Activated T-helper 1 cell treated with anti-CD3 and anti-CD28 coated beads, Interleukin-12 subunit alpha, Interleukin-12 subunit beta, Interleukin-2, Interleukin-4 antibody, amounts not matched to agents 30 ng/mL and 10 ng/mL and 1 ng/mL, durations not matched to agents 14 hours and 24 hours and 36 hours (primary cell): Measurements from ENCODE around the gene SH2D3A. TPM values are rescaled to one million over a fixed set of nuclear protein-coding genes. Genes with fewer than 3 reads are reported as not detected.
"Not testable (repeated sequence)": the region's sequence is repeated elsewhere in the genome, so short reads cannot be mapped to it uniquely, and the experiment has no call there.

ENCODE experiments used
- DNase-seq: peaks from one replicate; pipeline ENCODE4 v3.0.0; 2021; ENCODE audit warnings: low spot score
- H3K27ac Mint-ChIP-seq: one replicate; pipeline ENCODE4 v1.8.0; 2021; ENCODE audit warnings: mild to moderate bottlenecking, mixed read lengths
- H3K27me3 Mint-ChIP-seq: one replicate; pipeline ENCODE4 v1.8.0; 2022; ENCODE audit warnings: mild to moderate bottlenecking, moderate library complexity, mixed read lengths; ENCODE audit not compliant: insufficient read depth
- H3K36me3 Mint-ChIP-seq: one replicate; pipeline ENCODE4 v1.8.0; 2021; ENCODE audit warnings: low read depth, mixed read lengths
- H3K4me1 Mint-ChIP-seq: one replicate; pipeline ENCODE4 v1.8.0; 2021; ENCODE audit warnings: low read depth, mixed read lengths
- H3K4me3 Mint-ChIP-seq: one replicate; pipeline ENCODE4 v1.8.0; 2021; ENCODE audit warnings: mild to moderate bottlenecking, moderate library complexity, mixed read lengths
- H3K9me3 Mint-ChIP-seq: one replicate; pipeline ENCODE4 v1.8.0; 2021; ENCODE audit warnings: mixed read lengths
- intact Hi-C: fragments of 100-400 bp; cut with micrococcal nuclease; formaldehyde crosslinking; loops from one replicate; pipeline ENCODE4 v1.15.1; 2024
- total RNA-seq: library from RNA; stranded (reverse); gene quantifications from 2 replicates; pipeline ENCODE4 v1.2.3, GENCODE V29; 2022

Gene SH2D3A
- total RNA-seq, 1 donor from 2014 or later = 15.6 TPM

DNA sequence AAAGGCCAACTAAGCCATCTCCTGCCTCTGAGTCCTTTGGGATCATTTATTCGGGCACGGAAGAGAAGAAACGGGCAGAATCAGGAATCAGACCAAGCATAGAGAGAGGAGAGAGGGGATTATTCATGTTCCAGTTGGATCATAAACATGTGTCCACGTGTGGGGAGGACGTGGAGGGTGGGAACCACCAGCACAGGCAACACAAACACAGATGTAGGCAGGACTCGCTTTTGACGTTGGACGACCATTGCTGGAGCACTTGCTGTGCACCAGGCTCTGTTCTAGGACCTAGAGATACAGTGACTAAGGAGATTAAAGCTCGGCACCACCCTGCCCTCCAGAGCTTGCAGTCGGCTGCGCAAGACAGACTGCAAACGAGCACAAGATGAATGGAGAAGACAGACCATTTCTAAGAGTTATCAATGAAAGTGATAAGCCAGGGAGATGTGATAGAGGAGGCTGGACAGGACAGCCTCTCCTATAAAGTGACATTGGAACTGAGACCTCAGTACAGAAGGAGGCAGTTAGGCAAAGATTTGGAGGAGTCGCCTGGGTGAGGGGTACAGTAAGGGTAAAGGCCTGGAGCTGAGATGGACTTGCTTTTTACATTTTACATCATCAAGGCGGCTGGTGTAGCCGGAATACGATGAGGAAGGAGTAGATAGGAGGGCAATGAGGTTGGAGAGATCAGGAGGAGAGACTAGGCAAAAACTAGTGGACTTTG is 716 bp downstream of the SH2D3A start:
- Mint-ChIP-seq H3K9me3 (no peaks in the 10 kb centered on the region), H3K36me3 (peaks cover under 1% of the 10 kb centered on the region), H3K4me1 (peaks cover 43% of the 10 kb centered on the region), H3K4me3 (peak overlapping the region; percentile 88), H3K27me3 (no peaks in the 10 kb centered on the region), H3K27ac (peak overlapping the region; percentile 87)
- intact Hi-C loops = loop anchor here (1.0 to 2.0 kb wide), 10 partner anchors 13 to 394 kb away; partner anchors contain the start of genes ALKBH7 and GPR108
- no peak for DNase-seq

DNA sequence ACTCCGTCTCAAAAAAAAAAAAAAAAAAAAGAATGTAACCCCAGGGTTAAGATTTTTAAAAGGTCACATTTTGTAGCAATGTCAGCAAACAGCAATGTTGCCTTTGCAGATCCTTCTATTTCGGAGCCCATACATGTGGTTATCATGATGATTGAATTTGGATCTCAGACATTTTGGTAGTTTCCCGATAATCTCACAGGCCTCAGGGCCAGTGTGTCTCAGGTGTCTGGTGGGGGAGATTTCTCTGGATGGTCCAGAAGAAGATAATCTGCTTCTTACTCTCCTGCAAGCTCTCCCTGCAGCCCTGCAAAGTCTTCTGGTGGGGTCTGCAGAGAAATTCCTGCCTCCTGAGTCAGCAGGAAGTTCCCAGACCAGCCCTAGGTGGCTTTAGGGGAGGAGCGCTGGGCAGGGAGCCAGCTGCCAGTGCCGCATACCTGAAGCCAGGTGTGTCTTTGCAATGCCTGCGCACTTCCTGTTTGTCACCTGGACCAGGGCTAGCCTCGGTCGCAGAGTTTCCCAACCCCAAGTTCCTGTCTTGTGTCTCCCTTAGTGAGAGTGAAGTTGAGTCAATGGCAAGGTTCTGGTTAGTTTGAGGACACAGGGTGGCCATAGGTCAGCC is 1.4 kb downstream of the SH2D3A start:
- Mint-ChIP-seq H3K4me1 (peaks cover 42% of the 10 kb centered on the region), H3K27me3 (no peaks in the 10 kb centered on the region), H3K9me3 (no peaks in the 10 kb centered on the region), H3K27ac (peak overlapping the region; percentile 87), H3K36me3 (peaks cover 6% of the 10 kb centered on the region), H3K4me3 (peak overlapping the region; percentile 88)
- no peak for DNase-seq
- intact Hi-C loops = loop anchor here (2.0 kb wide), 1 partner anchor 393 kb away; the partner anchor contains the start of gene ALKBH7

GRCh38 chr19:6762253-6762797 is 4.9 kb downstream of the SH2D3A start:
- intact Hi-C loops, H3K4me3 Mint-ChIP-seq, DNase-seq, H3K27ac Mint-ChIP-seq, H3K9me3 Mint-ChIP-seq, H3K27me3 Mint-ChIP-seq: not testable (repeated sequence)
- H3K4me1 Mint-ChIP-seq = peaks cover 26% of the 10 kb centered on the region
- peaks cover 18% of the 10 kb centered on the region for H3K36me3 Mint-ChIP-seq

DNA sequence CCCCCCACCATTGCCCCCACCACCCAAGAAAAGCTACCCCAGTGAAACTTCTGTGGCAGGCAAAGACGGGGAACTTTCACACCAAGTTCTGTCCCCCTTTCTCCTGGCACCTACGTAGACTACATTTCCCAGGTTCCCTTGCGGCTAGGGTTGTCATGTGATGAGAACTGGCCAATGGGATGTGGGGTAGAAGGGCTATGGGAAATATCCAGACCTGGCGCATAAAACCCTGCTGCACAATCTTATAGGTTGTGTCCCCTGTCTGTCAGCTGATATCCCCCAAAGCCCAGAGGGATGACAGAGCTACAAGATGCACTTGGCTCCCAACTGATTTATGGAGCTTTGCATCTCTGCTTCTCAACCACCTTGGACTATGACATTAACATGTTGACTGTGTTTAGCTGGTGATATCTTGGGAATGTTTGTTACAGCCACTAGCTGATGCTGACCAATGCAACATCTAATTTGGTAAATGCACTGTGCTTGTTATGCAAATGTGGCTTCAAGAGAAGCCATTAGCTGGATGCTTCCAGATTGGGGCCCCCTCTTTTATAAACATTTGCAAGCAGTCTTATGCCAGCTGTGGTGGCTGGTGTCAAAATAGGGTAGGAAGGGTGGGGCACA is 6.1 kb downstream of the SH2D3A start:
- intact Hi-C loops = no loop called here
- Mint-ChIP-seq H3K9me3 (no peaks in the 10 kb centered on the region), H3K36me3 (peaks cover 18% of the 10 kb centered on the region), H3K4me1 (peaks cover 16% of the 10 kb centered on the region), H3K27ac (no peak overlapping the region), H3K27me3 (no peaks in the 10 kb centered on the region), H3K4me3 (no peak overlapping the region)
- DNase-seq = no peak

DNA sequence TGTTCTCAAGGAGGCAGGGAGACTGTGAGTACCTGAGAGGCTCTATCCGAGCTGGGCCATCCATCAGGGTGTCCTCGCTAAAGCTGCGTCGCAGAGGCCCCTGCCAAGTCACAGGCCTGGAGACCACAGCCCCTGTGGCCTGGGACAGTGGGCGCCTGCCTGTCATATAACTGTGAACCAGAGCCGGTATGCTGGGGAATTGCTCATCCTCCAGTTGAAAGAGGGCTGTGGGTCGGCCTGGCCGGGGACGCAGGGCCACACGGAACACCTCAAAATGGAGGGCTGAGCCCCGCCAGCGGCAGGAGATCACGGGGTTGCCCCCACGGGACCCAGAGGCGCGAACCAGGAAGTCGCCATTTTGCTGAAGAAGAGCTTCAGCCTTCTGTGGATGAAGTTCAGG is 6.6 kb downstream of the SH2D3A start:
- intact Hi-C loops = no loop called here
- Mint-ChIP-seq H3K27ac (no peak overlapping the region), H3K9me3 (no peaks in the 10 kb centered on the region), H3K4me1 (peaks cover 11% of the 10 kb centered on the region), H3K4me3 (no peak overlapping the region), H3K27me3 (no peaks in the 10 kb centered on the region), H3K36me3 (peaks cover 18% of the 10 kb centered on the region)
- DNase-seq = no peak

- Mint-ChIP-seq H3K27ac (no peak overlapping the region), H3K4me1 (peaks cover 19% of the 10 kb centered on the region), H3K4me3 (no peak overlapping the region), H3K9me3 (no peaks in the 10 kb centered on the region), H3K36me3 (peaks cover 24% of the 10 kb centered on the region), H3K27me3 (no peaks in the 10 kb centered on the region)
- intact Hi-C loops = no loop called here
- no peak for DNase-seq
Observed at GRCh38 chr19:6754653-6755463, 12.4 kb downstream of the SH2D3A start.

GRCh38 chr19:6754136-6754535 is 13.1 kb downstream of the SH2D3A start:
- intact Hi-C loops = no loop called here
- H3K27ac Mint-ChIP-seq = no peak overlapping the region

DNA sequence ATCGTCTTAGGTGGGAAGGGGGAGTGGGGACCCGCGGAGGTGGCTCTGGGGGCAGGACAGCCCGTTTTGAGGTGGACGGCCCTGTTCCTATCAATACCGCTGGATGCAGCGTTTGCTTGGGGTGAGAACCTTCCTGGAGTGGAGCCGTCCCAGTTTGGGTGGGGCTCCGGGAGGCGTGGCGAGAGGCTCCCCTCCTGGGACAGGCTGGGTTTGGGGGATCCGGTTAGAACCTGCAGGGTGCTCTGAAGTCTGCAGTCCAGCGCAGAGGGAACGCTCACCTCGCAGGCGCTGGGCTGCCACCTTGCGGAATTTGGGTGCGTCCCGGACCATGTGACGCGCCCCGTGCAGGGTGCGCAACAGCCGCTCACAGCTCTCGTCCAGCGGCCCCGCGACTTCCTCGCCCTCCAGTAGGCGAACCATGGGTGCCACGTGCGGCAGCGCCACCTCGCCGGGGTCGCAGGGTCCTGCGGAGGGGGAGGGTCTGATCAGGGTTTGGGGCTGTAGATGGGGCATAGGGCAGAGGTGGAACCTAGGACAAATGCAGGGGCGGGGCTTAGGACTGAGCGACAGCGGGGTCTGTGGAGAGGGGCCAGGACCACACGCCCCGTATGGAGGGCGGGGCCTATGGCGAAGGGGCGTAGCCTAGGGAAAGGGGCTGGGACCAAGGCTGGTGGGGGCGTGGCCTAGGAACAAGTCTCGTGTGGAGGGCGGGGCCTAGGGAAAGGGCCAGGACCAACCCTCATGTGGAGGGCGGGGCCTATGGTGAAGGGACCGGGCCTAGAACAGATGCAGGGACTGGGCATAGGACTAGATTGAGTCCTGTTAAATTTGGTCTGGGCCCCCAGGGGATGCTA is 13.8 kb downstream of the SH2D3A start:
- Mint-ChIP-seq H3K4me1 (peaks cover 19% of the 10 kb centered on the region), H3K27ac (peak overlapping the region; percentile 88), H3K9me3 (no peaks in the 10 kb centered on the region), H3K27me3 (no peaks in the 10 kb centered on the region), H3K4me3 (peak overlapping the region; percentile 75), H3K36me3 (peaks cover 25% of the 10 kb centered on the region)
- peak; percentile 76 for DNase-seq
- intact Hi-C loops = loop anchor here (1.0 kb wide), 7 partner anchors 14 to 237 kb away; partner anchors contain the start of genes GPR108, SH2D3A and VAV1

More at GRCh38 chr19:6754136-6754535, 13.1 kb downstream of the SH2D3A start:
- Mint-ChIP-seq H3K36me3 (peaks cover 25% of the 10 kb centered on the region), H3K27me3 (no peaks in the 10 kb centered on the region), H3K4me3 (no peak overlapping the region), H3K4me1 (peaks cover 19% of the 10 kb centered on the region), H3K9me3 (no peaks in the 10 kb centered on the region)
- DNase-seq = no peak

DNA sequence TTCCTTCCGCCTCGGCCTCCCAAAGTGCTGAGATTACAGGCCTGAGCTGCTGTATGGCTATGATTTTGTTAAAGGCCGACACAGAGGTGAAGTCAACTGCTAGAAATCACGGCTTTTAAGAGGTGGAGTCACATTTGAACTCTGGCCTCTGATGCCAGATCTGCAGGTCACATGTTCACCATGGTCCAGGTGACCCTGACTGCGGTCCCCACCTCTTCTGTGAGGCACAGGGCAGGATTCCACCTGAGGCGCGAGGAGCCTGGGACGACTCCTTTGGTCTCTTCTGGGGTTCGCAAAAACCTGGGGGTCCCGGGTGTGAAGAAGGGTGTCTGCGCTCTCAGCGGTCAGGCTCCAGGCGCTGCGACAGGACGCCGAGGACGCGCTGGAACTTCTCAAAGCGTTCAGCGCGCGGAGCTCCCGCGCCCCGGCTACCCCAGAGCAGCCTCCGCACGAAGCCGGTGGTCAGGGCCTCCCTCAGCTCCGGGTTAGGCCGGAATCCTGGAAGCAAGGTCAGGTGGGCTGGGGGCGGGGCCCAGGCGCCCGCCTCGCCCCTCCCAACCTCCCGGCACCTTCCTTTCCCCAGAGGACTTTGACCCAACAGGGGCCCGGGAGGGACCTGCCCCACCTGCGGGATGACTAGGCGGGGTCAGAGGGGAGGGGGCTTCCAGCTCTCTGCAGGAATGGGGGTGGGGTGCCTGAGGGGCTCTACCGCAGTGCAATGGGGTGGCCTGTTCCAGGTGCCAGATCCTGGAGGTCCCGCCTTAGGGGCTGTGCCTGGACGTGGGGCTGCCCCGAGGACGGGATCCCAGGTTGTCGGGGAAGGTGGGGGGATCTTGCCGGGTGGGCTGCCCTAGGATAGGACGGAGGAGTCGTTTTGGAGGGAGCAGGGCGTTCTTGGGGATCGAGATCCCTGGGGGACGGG is 14.7 kb downstream of the SH2D3A start:
- Mint-ChIP-seq H3K4me3 (no peak overlapping the region), H3K36me3 (peaks cover 24% of the 10 kb centered on the region), H3K9me3 (no peaks in the 10 kb centered on the region), H3K27me3 (no peaks in the 10 kb centered on the region), H3K27ac (peak overlapping the region; percentile 88), H3K4me1 (peaks cover 13% of the 10 kb centered on the region)
- intact Hi-C loops = loop anchor here (1.0 kb wide), 7 partner anchors 15 to 236 kb away; partner anchors contain the start of genes GPR108, SH2D3A and VAV1
- DNase-seq = no peak

DNA sequence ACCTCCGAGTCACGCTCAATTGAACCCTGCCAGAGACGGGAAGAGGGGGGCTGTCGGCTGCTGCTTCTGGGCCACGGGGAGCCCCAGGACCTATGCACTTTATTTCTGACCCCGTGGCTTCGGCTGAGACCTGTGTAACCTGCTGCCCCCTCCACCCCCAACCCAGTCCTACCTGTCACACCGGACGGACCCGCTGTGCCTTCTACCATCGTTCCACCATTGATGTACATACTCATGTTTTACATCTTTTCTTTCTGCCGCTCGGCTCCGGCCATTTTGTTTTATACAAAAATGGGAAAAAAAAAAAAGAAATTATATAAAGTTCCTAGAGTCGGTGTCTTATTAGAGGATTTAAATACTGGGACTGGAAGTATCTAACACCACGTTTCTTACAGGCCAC is 16.0 kb downstream of the SH2D3A start:
- Mint-ChIP-seq H3K36me3 (peaks cover 33% of the 10 kb centered on the region), H3K4me1 (peaks cover 11% of the 10 kb centered on the region), H3K27me3 (no peaks in the 10 kb centered on the region), H3K4me3 (no peak overlapping the region), H3K27ac (no peak overlapping the region), H3K9me3 (no peaks in the 10 kb centered on the region)
- DNase-seq = no peak
- intact Hi-C loops = no loop called here

GRCh38 chr19:6750062-6750461 is 17.2 kb downstream of the SH2D3A start:
- Mint-ChIP-seq H3K27me3 (no peaks in the 10 kb centered on the region), H3K27ac (peak overlapping the region; percentile 84), H3K4me1 (peaks cover 11% of the 10 kb centered on the region), H3K4me3 (no peak overlapping the region), H3K9me3 (no peaks in the 10 kb centered on the region), H3K36me3 (peaks cover 38% of the 10 kb centered on the region)
- intact Hi-C loops = no loop called here
- no peak for DNase-seq
